NCI-H1694 (cell line): ENCODE measurements around the gene BIRC5.
A peak's percentile ranks its signal among the peaks of the same experiment; 100 is the strongest.
"Not testable (repeated sequence)": the region's sequence is repeated elsewhere in the genome, so short reads cannot be mapped to it uniquely, and the experiment has no call there.

Experiments used
- DNase-seq: peaks from one replicate; lab custom pipeline; 2025; lab: John Stamatoyannopoulos, UW

BIRC5 gene

DNA sequence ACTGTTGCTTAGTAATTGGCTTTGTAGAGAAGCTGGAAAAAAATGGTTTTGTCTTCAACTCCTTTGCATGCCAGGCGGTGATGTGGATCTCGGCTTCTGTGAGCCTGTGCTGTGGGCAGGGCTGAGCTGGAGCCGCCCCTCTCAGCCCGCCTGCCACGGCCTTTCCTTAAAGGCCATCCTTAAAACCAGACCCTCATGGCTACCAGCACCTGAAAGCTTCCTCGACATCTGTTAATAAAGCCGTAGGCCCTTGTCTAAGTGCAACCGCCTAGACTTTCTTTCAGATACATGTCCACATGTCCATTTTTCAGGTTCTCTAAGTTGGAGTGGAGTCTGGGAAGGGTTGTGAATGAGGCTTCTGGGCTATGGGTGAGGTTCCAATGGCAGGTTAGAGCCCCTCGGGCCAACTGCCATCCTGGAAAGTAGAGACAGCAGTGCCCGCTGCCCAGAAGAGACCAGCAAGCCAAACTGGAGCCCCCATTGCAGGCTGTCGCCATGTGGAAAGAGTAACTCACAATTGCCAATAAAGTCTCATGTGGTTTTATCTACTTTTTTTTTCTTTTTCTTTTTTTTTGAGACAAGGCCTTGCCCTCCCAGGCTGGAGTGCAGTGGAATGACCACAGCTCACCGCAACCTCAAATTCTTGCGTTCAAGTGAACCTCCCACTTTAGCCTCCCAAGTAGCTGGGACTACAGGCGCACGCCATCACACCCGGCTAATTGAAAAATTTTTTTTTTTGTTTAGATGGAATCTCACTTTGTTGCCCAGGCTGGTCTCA lies 11.2 kb downstream of the BIRC5 start:
- DNase-seq, result no peak

DNA sequence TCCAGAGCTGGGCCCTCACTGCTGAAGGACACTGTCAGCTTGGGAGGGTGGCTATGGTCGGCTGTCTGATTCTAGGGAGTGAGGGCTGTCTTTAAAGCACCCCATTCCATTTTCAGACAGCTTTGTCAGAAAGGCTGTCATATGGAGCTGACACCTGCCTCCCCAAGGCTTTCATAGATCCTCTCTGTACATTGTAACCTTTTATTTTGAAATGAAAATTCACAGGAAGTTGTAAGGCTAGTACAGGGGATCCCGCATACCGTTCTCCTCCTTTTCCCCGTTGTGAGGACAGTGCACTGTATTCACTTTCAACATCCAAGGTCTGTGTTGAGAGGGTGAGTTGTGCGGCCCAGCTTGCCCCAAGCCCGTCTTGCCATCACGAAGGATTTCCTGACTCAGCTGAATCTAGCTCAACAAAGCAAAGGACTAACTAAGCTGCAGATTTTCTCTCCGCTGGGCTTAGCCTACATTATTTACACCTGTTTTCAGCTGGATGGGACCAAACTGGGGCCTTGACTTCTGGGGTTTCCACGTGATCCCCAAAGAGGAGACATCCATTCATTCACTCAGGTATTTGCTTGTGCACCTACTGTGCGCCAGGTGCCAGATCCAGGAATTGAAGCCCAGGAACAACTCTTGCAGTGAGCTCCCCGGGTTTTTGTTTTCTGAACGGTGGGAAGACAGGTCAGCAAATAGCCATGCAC lies 12.2 kb downstream of the BIRC5 start:
- no peak for DNase-seq

GRCh38 chr17:78226759-78227454 lies 12.9 kb downstream of the BIRC5 start:
- DNase-seq, result no peak

DNA sequence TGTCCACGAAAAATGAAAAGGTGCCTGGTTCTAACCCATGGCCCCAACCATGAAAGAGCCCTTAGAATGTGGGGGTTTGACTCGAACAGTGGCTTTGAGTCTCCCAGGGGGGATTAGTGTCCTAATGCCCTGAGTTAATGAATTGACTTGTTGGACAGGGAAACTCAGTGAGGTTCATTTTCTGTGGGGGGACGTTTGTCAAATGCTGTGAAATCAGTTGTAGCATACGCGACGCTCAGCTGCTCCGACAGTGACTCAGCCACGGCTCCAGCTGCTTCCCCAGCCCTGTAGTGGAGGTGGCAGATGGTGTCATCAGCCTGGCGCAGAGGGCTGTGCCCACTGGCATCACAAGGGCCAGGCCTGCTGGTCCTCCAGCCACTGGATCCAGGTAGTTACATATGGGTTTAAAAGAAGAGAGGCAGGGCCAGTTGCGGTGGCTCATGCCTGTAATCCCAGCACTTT lies 13.4 kb downstream of the BIRC5 start:
- DNase-seq, result peak; percentile 90

GRCh38 chr17:78228176-78228575 lies 14.1 kb downstream of the BIRC5 start:
- DNase-seq, result no peak

- DNase-seq, result no peak
These were observed 16.4 kb downstream of the BIRC5 start for GRCh38 chr17:78230252-78230962.

GRCh38 chr17:78230996-78231935 lies 17.2 kb downstream of the BIRC5 start, which contains the start of gene TMEM235:
TMEM235 (plus strand) TSS chr17:78231631; CDS start chr17:78232024, 393 bp downstream.
- DNase-seq, result no peak

- no peak for DNase-seq
These were observed 18.2 kb downstream of the BIRC5 start for GRCh38 chr17:78231991-78232858.

- DNase-seq, result no peak
These were observed 18.8 kb downstream of the BIRC5 start for GRCh38 chr17:78232859-78233173.

DNA sequence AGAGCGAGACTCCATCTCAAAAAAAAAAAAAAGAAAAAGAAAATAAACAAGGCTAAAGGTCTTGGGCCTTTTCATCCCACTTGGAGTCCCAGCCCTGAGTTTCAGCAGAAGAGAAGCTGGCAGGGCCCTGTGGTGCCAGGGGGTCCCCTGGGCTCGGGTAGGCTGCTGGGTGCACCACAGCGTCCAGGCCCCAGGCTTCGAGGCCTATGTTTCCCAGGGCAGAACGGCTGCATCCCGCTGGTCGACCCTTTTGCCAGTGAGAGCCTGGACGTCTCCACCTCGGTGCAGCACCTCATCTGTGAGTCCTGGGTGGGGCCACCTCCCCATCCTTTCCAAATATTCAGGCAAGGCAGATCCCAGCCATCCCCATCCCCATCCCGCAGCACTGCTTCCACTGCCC lies 19.6 kb downstream of the BIRC5 start:
- no peak for DNase-seq

DNA sequence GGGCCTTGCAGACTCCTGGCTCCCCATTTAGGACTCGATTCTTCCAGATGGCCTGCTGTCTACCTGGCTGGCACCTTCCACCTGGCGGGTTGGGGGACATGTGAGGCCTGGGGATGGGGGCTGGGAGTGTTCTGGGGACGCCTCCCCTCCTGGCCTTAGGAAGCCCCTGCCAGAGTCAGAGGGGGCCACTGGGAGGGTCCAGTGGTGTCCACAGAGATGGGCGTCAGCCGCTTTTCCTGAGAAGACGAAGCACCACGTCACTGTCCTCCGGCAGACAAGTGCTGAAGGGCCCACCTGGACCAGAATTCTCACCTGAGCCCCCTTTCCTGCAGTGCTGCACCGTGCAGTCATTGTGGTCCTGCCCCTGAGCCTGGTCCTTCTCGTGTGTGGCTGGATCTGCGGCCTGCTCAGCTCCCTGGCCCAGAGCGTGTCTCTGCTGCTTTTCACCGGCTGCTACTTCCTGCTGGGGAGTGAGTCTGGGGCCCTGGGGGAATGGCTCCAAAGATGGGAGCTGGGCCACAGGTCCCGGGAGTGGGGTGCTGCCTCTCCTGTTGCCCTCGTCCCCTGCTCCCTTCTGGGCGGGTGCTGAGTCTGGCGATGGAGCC lies 20.3 kb downstream of the BIRC5 start:
- no peak for DNase-seq

DNA sequence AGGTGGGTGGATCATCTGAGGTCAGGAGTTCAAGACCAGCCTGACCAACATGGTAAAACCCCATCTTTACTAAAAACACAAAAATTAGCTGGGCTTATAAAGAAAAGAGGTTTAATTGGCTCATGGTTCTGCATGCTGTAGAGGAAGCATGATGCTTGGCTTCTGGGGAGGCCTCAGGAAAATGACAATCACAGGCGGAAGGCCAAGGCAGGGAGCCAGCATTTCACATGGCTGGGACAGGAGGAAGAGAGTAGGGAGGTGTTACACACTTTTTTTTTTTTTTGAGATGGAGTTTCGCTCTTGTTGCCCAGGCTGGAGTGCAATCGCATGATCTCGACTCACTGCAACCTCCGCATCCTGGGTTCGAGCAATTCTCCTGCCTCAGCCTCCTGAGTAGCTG lies 21.0 kb downstream of the BIRC5 start:
- not testable (repeated sequence) for DNase-seq

DNA sequence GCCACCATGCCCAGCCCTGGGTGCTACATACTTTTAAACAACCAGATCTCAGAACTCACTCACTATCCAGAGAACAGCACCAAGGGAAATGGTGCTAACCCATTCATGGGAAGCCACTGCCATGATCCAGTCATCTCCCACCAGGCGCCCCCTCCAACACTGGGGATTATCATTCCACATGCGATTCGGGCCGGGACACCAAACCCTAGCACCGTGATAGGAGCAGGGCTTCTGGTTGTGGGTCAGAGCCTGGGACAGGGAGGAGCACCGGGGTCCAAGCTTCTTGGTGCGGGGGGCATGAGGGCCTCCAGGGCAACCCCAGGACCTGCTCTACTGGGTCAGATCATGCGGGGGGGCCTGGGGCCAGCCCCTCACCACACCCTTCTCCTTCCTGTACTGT lies 21.8 kb downstream of the BIRC5 start:
- DNase-seq, result no peak

DNA sequence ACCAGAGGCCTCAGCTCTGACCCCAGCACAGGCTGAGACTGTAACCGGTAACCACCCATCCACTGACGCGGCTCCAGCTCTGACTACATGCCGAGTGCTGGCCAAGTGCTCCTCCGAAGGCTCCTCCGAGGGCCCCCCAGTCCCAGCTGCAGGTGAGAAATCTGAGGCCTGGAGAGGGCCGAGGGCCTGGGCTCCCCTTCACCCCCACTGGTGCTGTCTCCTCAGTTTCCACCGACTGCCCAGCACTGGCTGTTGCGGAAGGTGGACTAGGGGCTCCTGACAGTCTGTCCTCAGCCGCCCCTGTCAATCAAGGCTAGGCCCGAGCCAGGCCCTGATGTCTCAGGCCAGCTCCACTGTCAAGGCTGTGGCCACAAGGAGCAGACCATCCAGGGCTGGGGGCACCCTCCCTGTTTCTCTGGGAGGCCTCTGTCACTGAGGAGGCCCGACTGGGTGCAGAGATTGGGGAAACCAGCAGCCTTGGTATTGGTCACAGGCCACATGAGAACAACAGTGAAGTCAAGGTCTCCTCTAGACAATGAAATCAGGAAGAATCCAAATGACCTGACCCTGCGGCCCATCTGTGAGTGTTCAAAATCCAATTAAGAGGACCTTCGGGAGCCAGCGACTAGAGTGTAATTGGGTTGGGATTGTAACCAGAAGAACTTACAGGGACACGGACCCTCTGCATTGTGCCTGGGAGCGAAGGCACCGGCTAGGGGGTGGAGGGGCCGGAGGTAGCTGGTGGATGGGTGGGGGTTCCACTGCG lies 22.5 kb downstream of the BIRC5 start:
- no peak for DNase-seq

DNA sequence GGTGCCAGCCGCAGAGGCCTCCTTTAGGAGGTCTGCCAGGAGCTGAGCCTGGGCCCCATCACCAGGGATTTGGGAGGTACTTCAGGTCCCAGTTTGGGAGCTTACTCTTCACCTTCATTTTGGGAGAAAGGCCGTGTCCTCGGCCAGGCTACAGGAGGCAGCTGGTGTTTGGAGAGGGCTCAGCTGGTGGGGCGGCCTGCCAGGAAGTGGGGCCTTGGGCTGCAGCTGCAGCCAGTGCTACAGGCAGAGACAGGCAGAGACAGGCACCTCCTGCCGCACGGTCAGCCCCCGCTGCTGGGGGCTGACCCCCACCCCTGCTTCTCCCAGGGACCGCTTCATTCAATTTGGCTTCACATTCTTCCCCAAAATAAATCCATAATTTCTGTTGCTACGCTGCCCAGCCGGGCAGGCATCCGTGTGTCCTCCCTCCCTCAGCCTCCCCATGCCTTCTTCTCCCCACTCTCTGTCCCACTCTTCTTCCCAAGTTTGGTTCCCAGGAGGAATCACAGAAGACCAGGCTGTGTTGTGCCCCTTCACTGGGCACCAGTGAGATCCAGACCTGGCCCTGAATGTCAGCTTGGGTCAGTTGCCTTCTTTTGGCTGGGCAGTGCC lies 23.5 kb downstream of the BIRC5 start:
- DNase-seq, result peak; percentile 68

DNA sequence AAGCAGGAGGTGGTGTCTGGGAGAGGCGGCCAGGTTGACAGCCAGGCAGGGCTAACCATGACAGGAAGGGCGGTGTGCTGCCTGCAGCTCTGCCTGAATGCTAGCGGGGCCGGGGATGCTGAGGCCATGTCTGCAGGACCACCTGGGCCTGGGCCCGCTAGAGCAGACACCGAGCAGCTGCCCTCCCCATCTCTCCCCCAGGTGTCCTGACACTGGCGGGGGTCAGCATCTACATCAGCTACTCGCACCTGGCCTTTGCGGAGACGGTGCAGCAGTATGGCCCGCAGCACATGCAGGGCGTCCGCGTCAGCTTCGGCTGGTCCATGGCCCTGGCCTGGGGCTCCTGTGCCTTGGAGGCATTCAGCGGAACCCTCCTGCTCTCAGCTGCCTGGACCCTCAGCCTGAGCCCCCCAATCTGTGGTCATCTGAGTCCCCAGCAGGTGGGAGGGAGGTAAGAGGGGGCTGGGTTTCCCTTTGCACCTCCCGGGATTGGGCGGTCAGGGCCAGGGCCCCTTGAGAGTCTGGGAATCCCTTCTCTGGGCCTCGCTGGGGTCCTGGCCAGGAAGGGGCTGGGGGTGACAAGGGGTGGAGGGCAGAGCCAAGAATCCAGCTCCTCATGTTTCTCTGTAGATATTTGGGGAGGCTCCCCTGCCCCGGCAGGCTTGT lies 24.9 kb downstream of the BIRC5 start:
- no peak for DNase-seq

DNA sequence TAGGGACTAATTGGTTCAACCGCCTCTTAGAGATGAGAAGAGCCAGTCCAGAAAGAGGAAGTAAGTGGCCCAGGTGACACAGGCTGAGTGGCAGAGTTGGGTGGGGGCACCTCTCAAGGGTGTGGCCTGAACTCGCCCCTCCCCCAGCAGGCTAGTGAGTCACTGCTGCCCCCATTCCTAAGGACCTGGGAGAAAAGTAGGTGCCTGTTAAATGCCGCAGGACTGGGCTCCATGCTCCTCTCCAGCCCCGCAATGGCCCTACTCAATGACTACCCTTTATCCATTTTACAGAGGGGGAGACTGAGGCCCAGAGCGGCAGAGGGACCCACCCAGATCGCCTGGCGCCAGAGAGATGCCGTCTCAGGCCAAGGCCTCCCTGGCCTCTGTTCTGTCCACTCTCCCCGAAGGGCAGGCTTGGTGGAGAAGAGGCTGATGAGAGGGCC lies 25.5 kb downstream of the BIRC5 start:
- DNase-seq, result no peak
